ENCODE results near the gene FOXP1. TPM values are rescaled to one million over a fixed set of nuclear protein-coding genes. Genes with fewer than 3 reads are reported as not detected.
"Not testable (repeated sequence)": the region's sequence is repeated elsewhere in the genome, so short reads cannot be mapped to it uniquely, and the experiment has no call there.

Gene FOXP1
- total RNA-seq, 1 donor from 2014 or later: 74.2 TPM

DNA sequence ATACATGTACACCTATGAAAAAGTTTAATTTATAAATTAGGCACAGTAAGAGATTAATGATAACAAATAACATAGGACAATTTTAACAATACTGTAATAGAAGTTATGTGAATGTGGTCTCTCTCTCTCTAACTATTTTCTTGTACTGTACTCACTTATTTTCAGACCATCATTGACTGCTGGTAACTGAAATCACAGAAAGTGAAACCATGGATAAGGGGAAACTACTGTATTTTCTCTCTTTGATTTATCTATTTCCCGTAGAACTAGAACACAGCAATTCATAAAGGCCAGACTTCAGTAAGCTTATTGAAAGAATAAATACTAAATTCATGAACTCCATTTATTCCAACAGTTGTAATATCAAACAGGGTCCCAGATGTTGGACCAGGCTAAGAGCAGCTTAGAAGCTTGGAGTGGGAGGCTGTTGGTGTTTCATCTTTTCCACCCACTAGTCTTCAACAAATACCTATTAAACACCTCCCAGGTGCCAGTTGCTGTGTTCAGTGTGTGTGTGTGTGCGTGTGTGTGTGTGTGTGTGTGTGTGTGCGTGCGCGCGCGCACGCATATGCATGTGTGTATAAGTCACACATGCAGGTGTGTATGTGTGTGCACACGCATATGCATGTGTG is 235.4 kb downstream of the FOXP1 start:
- DNase-seq (ENCODE audit: low spot score): no peak

DNA sequence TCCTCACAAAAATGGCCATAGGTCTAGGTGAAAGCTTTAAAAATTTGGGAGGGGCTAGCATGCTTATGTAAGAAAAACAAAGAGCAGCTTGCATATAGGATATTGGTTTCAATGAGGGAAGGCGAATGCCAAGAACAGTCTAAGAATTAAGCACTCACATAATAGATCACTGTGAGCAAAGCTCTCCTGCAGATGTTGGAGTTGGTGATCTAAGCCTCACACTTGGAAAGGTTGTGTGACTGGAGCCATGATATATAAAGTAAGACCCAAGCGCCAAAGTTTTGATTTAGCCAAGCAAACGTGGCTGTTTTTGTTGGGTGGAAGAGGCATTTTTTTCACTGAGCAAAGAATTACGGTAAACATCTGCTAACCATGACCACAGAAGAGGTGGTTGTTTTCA is 237.5 kb downstream of the FOXP1 start:
- no peak for DNase-seq (ENCODE audit: low spot score)

DNA sequence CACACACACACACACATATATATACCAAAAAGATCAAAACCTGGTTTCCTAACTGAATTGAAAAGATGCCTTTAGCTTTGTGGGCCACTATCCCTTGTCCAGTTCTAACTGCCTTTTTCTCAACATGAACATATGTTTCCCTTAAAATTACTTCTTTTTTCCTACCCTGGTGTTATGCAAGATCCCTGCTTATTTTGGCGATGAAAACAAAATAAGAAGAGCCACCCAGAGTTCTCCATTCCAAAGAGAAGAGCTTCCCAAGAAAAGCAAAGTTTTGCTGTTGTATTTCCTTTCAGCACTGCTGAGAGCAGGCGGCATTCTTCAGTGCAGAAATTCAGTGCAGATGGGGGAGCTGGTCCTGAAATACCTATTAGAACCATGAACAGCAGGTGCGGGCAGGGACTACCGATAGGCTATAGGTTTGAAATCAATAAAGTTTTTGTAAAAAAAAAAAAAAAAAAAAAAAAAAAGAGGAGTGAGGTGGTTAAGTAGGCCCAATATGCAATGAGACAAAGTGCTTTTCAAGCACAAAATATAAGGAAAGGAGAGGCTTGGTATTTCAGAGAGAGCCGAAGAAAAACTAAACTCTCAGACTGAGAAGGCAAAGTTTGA is 238.0 kb downstream of the FOXP1 start:
- DNase-seq (ENCODE audit: low spot score): no peak

DNA sequence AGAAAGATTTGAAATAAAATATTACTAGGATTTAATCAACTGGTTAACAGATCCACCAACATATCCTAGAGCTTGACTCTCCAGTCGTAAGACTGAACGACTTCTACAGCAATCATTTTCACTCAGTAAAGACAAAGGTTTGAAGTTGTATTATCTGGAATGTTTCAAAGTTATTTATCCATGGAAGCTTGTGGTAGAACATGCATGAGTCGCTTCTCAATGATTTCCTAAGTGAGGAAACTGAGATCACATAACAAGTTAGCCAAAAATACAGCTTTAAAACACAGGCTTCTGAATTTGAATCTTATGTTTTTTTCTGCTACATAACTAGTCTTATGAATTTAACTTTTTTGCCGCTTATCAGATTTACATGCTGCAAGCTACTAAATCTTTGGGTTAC is 241.8 kb downstream of the FOXP1 start:
- DNase-seq (ENCODE audit: low spot score): no peak

DNA sequence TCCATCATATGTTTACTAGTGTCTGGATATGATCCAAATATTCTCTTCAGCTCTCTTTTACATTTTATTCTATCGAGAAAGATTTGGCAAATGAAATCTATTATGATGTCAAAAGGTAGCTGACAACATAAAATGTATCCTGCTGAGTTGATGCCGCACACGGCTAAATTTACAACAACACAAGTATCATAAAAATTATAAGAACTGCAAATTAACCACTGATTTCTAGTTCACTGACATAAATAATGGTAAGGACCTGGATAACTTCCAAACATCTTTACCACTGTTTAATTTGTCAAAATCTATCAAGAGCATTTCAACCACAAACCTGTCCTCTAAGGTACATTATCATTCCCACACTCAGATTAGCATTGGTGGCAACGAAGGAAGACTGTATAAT is 244.5 kb downstream of the FOXP1 start:
- DNase-seq (ENCODE audit: low spot score): no peak

DNA sequence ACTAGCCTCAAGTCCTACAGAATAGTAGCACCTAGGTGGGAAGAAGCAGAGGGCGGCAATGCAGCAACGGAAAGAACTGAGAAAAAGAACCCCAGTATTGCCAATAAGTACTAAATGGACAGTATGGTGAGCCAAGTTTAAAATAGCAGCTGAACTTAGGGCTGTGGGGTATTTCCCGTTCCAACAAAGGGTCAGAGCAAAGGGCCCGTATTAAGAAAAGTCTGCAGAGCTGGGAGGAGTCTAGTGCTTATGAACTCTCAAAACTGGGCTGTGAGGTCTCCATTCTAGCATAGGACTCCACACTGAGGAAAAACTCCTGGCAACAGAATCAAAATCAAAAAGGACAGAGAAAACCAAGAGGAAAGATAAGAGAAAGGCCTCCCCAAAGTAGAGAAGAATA is 250.7 kb downstream of the FOXP1 start:
- no peak for DNase-seq (ENCODE audit: low spot score)

DNA sequence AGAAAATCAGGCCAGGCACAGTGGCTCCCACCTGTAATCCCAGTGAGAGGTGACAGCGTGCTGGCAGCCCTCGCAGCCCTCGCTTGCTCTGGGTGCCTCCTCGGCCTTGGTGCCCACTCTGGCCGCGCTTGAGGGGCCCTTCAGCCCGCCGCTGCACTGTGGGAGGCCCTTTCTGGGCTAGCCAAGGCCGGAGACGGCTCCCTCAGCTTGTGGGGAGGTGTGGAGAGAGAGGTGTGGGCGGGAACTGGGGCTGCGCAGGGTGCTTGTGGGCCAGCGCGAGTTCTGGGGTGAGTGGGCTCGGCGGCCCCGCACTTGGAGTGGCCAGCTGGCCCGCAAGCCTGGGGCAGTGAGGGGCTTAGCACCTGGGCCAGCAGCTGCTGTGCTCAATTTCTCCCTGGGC is 252.6 kb downstream of the FOXP1 start:
- no peak for DNase-seq (ENCODE audit: low spot score)

DNA sequence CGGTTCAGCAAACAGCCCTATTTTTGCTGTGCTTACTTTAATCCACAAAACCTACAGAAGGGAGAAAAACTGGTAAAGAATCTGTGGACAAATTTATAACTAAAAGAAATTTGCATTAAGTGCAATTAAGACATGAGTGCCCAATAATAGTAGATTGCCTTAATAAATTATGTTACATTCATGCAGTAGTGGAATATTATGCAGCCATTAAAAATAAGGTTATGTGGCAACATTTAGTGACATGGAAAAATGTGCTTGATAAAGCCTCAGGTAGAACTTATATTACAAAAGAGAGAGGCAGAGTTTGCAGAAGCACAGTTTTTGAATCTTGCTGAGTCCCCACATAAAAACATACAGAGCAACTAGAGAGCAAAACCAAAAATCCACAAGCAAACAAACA is 253.0 kb downstream of the FOXP1 start:
- no peak for DNase-seq (ENCODE audit: low spot score)

DNA sequence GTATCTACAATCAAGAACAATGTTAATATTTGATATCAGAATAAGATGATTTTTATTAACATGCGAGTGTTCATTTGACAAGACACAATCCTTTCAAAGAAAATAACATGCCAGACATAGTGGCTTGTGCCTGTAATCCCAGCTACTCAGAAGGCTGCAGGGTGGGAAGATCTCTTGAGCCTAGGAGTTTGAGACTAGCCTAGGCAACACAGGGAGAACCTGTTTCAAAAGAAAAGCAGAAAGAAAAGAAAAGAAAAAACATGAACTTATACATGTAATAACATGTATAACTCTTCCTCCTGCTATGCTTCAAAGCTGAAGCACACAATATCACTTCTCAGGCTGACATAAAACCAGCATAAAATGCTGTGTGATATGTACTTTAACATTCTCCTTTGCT is 253.7 kb downstream of the FOXP1 start:
- DNase-seq (ENCODE audit: low spot score): no peak

DNA sequence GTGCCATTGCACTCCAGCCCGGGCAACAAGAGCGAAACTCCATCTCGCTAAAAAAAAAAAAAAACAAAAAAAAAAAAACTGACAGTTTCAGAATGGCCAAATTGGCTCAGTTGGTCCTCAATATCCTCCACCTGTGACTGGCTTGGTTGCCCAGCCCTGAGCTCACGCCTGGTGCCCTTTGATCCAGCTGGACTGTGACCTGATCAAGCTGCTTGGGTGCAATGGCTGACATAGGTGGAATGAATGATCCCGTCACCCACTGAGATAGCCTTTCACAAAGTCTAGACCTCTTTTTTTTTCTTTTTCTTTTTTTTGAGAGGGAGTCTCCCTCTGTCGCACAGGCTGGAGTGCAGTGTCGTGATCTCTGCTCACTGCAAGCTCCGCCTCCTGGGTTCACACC is 254.6 kb downstream of the FOXP1 start:
- no peak for DNase-seq (ENCODE audit: low spot score)

DNA sequence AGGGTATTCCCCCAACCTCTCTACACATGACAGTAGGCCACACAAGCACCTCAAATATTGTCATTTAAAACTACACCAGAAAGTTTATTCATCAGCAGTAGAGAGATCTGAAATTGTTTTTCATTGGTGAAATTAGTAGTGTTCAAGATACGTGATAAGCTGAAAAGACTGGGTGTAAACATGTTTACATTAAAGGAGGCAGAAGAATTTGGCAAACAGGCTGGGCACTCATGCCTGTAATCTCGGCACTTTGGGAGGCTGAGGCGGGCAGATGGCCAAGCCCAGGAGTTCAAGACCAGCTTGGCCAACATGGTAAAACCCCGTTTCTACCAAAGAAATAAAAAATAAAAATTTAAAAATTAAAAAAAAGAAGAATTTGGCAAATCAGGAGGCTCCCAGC is 255.6 kb downstream of the FOXP1 start:
- DNase-seq (ENCODE audit: low spot score): no peak

DNA sequence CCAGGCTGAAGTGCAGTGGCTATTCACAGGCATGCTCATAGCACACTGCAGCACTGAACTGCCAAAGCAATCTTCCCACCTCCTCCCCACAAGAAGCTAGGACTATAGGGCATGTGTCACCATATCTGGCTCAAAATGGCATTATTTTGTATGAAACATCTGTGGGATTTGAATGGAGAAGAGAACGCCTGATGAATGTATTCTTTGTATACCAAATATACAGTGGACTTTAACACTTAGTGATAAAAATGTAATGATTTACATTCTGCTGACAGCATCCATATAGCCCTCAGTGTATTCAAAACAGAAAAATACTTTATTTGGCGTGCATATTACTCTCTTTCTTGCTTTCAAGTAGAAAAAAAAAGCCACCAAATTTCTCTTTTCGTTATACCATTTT is 257.8 kb downstream of the FOXP1 start:
- no peak for DNase-seq (ENCODE audit: low spot score)

DNA sequence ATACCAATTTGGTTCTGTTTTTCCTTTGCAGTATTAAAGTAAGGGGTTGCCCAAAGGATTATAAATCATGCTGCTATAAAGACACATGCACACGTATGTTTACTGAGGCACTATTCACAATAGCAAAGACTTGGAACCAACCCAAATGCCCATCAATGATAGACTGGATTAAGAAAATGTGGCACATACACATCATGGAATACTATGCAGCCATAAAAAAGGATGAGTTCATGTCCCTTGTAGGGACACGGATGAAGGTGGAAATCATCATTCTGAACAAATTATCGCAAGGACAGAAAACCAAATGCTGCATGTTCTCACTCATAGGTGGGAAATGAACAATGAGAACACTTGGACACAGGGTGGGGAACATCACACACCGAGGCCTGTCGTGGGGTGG is 259.3 kb downstream of the FOXP1 start:
- DNase-seq (ENCODE audit: low spot score): not testable (repeated sequence)

DNA sequence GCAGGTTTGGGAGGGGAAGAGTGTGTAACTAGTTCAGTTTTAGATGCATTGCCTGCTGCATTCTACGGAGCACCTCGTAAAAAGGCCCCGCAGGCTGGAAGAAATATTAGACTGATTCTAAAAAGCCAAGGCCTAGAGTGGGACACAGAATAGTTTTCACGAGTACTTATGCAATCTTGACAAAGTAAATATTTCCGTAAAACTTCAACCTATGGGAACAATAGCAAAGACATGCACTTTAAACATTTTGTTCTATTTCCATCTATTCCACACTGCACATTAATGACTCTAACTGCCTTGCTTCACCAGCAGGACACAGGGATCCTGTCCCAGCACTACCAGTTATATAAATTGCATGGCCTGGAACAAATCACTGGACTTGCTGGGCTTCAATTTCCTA is 260.0 kb downstream of the FOXP1 start:
- DNase-seq (ENCODE audit: low spot score): no peak

DNA sequence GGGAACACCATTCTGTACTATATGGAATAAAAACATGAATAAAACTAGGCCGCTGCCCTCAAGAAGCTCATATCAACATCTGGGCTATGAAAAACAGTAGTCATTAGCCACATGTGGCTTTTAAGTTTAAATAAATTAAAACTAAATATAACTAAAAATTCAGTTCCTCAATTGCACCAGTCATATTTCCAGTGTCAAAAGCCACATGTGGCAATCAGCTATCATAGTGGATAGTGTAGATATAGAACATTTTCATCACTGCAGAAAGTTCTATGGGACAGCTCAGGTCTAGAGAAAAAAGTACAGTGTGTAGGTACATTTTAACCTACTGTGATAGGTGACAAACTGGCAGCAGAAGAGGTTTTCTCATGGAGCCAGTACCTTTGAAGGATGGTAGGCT is 261.4 kb downstream of the FOXP1 start:
- DNase-seq (ENCODE audit: low spot score): no peak

DNA sequence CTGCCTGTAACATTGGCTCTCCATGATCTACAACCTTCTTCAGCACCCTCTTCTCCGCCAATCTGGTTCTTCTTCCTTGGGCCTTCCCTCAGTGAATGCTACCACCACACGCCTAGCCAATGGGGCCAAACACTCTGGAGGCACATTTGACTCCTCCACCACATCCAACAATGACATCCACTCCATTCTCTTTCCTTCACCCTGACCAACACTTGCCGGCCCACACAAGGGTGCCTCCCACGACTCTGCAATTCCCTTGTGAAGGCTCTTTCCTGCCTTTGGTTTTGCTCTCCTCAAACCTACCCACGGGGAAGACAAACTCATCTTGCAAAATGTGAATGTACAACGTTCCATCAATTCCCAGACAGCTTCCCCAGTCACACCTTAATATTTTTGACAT is 263.8 kb downstream of the FOXP1 start:
- DNase-seq (ENCODE audit: low spot score): no peak

DNA sequence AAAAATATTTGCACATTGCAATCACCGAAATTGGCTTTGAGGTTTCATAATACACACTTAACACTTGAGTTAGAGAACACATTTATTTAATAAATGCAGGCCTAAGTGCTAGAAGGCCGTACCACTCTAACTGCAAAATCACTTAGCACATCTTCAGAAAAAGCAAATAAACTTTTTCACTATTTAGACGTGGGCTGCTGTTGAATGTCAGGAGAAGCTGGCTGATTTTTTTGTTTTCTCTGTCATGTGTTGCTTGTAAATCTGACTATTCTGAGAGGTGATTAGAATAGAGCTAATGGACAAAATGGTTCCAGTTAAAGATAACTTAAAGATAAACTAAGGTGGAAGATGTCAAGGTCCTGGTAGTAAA is 265.1 kb downstream of the FOXP1 start:
- no peak for DNase-seq (ENCODE audit: low spot score)

DNA sequence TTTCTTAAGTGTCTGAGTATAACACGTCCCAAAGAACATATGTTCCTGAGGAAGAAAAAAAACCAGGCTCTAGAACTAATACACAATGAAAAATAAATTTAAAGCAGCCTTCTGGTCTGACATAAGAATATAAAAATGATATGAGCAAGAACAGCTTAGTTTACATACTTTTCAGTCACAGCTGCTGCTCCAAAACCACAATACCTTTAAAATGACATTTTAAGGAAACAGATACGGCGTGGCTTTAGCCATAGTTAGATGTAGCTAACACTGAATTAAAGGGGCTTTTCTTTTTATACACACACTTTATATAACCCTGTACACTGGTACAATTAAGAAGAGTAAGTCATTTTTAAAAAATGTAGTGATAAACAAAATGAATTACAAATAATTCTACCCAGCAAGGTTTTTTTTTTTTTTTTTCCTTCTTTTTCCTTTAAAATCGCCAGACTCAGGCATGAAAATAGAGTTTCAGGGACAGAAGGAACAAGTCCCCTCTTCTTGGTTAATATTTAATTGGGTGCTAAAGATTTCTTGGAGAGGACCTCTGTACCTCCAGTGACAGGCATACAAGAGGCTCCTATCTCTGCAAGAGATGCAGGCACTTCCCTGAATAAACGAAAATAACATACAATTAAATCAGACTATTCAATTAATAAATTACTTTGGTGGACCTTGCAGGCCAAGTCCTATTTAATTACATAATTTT is 265.6 kb downstream of the FOXP1 start:
- DNase-seq (ENCODE audit: low spot score): no peak

DNA sequence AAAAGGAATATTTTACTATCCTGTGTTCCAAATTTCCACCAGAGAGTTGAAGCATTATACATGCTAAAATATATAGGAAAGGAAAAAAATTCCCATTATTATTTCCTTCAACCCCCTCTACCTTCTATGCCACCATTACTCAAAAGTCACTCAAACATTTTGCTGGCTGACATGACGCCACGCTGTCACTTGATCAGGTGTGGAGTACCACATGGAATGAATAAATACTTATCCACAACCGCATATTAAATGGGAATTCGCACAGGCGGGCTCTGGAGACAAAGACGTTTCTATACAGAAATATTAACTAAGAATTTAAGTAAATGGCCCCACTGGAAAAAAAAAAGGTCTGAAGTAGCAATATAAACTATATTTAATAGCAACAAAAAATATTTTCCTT is 266.4 kb downstream of the FOXP1 start:
- DNase-seq (ENCODE audit: low spot score): no peak

DNA sequence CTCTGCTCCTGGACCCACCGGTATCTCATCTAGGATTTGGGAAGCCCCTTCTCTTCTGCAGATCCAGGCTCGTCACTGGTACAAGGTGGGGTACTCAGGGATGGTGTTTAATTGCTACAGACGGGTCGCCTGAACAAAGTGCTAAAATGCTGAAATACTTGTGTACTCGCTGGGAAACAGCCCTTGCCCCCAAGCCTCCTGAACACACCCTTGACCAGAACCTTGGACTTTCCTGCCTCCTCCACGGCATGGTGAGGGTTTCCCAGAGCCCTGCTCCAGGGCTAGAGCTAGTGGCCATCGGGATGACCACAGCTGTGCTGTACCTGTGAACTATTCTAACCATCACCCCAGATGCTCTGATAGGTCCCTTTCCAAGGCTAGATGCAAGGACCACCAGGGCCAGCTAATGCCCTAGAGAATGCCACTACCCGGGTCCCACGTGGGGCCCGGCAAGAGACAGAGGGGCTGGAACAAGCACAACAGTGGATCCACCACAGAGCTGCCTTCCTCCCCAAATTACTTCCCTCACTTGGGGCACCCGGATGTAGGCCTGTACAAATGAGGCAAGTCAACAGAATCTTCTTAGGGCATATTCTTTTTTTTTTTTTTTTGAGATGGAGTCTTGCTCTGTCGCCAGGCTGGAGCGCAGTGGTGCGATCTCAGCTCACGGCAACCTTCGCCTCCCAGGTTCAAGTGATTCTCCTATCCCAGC is 267.3 kb downstream of the FOXP1 start:
- no peak for DNase-seq (ENCODE audit: low spot score)

DNA sequence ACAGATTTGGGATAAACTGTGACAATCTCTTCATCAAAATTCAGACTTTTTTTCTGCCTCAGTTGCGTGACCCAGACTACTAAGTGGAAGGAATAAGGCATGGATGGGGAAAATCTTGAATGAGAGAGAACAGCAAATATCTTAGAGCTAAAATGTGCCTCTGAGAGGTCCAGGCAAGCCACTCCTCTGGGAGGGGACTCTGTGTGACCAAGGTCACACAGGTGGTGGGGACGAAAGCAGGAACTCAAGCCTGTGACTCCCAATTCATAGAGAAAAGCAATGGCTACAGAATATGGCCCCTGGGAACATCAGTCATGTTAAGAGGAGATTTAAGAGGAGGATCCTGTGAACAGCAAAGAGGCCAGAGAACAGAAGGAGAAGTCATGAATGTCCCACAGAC is 268.1 kb downstream of the FOXP1 start:
- no peak for DNase-seq (ENCODE audit: low spot score)

DNA sequence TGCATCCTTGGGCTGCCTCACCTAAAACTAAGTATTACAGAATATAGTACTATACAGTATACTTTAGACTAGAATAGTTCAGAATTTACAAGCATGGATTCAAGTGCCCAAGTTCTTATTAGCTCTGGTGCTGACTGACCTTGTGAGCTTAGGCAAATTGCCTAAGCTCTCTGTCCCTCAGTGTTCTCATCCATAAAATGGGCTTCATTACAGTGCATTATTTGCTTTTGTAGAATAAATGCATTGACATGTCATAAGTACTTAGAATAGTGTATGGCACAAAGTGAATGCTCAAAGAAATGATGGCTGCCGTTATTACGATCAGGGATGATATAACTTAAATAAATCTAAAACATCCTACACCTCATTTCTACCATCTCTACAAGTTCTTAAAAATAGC is 269.7 kb downstream of the FOXP1 start:
- DNase-seq (ENCODE audit: low spot score): no peak

Data from mesenteric fat pad (tissue), 1 donor.